GM23248 (cell line): ENCODE measurements around the gene ITPKC.

ENCODE experiments used
- EZH2 ChIP-seq: fragments of 200-600 bp; sonication (generic); IDR thresholded peaks from 2 replicates; pipeline ENCODE4 v1.6.1; 2018; ENCODE audit warnings: antibody characterized with exemption, mild to moderate bottlenecking; ENCODE audit not compliant: insufficient read depth, poor library complexity, severe bottlenecking
- EZH2phosphoT487 ChIP-seq: fragments of 200-600 bp; sonication (generic); IDR thresholded peaks from 2 replicates; pipeline ENCODE4 v1.6.1; 2018; ENCODE audit warnings: antibody characterized with exemption, moderate library complexity, mild to moderate bottlenecking, low read depth; ENCODE audit not compliant: insufficient read depth

DNA sequence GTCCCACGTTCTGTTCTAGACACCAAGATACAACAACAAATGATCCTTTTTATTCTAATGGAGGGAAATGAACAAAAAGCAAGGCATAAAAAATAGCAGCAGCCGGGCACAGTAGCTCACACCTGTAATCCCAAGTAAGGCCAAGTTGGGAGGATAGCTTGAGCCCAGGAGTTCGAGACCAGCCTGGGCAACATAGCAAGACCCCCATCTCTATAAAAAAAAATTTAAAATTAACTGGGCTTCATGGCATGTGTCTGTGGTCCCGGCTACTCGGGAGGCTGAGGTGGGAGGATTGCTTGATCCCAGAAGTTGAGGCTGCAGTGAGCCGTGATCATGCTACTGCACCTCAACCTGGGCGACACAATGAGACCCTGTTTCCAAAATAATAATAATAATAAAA lies 59.5 kb downstream of the ITPKC start:
- TF ChIP-seq EZH2 (no peak), EZH2phosphoT487 (no peak)
